SK-N-SH treated with all-trans-retinoic acid at 6 μM for 48 hours (cell line): ENCODE measurements around the gene SLC35F3.

Source experiments
- ATAC-seq: fragments of 200-7000 bp; cut with Tn5 transposase; 3 replicates; pipeline ENCODE4 v1.9.1; 2020; ENCODE audit warnings: mild to moderate bottlenecking, moderate library complexity
- BACH2 ChIP-seq: fragments of 250-450 bp; sonication (Bioruptor Pico); IDR thresholded peaks from 2 replicates; pipeline ENCODE4 v1.9.0; 2021; ENCODE audit warnings: mild to moderate bottlenecking, borderline replicate concordance
- CSDC2 ChIP-seq: fragments of 250-450 bp; sonication (Bioruptor Pico); IDR thresholded peaks from 2 replicates; pipeline ENCODE4 v1.5.0; 2020; ENCODE audit warnings: mild to moderate bottlenecking, moderate library complexity
- GLIS3 ChIP-seq: fragments of 250-450 bp; sonication (Bioruptor Pico); IDR thresholded peaks from 2 replicates; pipeline ENCODE4 v1.5.0; 2020; ENCODE audit warnings: mild to moderate bottlenecking, moderate library complexity
- ISL1 ChIP-seq: fragments of 250-450 bp; sonication (Bioruptor Pico); IDR thresholded peaks from 2 replicates; pipeline ENCODE4 v2.1.2; 2022; ENCODE audit warnings: mild to moderate bottlenecking, moderate library complexity
- OSR1 ChIP-seq: fragments of 250-450 bp; sonication (Bioruptor Pico); IDR thresholded peaks from 2 replicates; pipeline ENCODE4 v1.8.0; 2022; ENCODE audit warnings: moderate library complexity, mild to moderate bottlenecking, inconsistent platforms
- PATZ1 ChIP-seq: fragments of 250-450 bp; sonication (Bioruptor Pico); IDR thresholded peaks from 2 replicates; pipeline ENCODE4 v1.8.0; 2020; ENCODE audit warnings: mild to moderate bottlenecking, moderate library complexity, borderline replicate concordance
- POU6F1 ChIP-seq: fragments of 250-450 bp; sonication (Bioruptor Pico); IDR thresholded peaks from 2 replicates; pipeline ENCODE4 v1.8.0; 2021; ENCODE audit warnings: low read depth, mild to moderate bottlenecking, moderate library complexity, borderline replicate concordance
- RARB ChIP-seq: fragments of 250-450 bp; sonication (Bioruptor Pico); IDR thresholded peaks from 2 replicates; pipeline ENCODE4 v1.8.0; 2021; ENCODE audit warnings: mild to moderate bottlenecking, moderate library complexity
- SNAI2 ChIP-seq: fragments of 250-450 bp; sonication (Bioruptor Pico); IDR thresholded peaks from 2 replicates; pipeline ENCODE4 v1.5.0; 2020; ENCODE audit warnings: mild to moderate bottlenecking, moderate library complexity
- TCF4 ChIP-seq: fragments of 250-450 bp; sonication (Bioruptor Pico); IDR thresholded peaks from 2 replicates; pipeline ENCODE4 v1.8.0; 2021; ENCODE audit warnings: mild to moderate bottlenecking, moderate library complexity, borderline replicate concordance
- TOX ChIP-seq: fragments of 250-450 bp; sonication (Bioruptor Pico); IDR thresholded peaks from 2 replicates; pipeline ENCODE4 v1.8.0; 2021; ENCODE audit warnings: mild to moderate bottlenecking, moderate library complexity, borderline replicate concordance
- TSHZ2 ChIP-seq: fragments of 250-450 bp; sonication (Bioruptor Pico); IDR thresholded peaks from 2 replicates; pipeline ENCODE4 v1.5.0; 2020; ENCODE audit warnings: mild to moderate bottlenecking, moderate library complexity
- ZC3H10 ChIP-seq: fragments of 250-450 bp; sonication (Bioruptor Pico); IDR thresholded peaks from 2 replicates; pipeline ENCODE4 v1.5.1; 2021; ENCODE audit warnings: mild to moderate bottlenecking, moderate library complexity
- ZFP3 ChIP-seq: fragments of 250-450 bp; sonication (Bioruptor Pico); IDR thresholded peaks from 2 replicates; pipeline ENCODE4 v1.5.0; 2020; ENCODE audit warnings: mild to moderate bottlenecking, moderate library complexity
- ZNF565 ChIP-seq: fragments of 450-650 bp; formaldehyde crosslinking; conservative IDR thresholded peaks from 2 replicates; pipeline ENCODE4 v1.5.0; 2020; ENCODE audit warnings: low read depth, mild to moderate bottlenecking, moderate library complexity
- ZNF8 ChIP-seq: fragments of 450-650 bp; formaldehyde crosslinking; IDR thresholded peaks from 2 replicates; pipeline ENCODE4 v1.5.0; 2020; ENCODE audit warnings: mild to moderate bottlenecking, moderate library complexity
- TF ChIP-seq, protein P1 (sequence below): fragments of 250-450 bp; sonication (Bioruptor Pico); IDR thresholded peaks from 2 replicates; pipeline ENCODE4 v1.5.1; 2021; ENCODE audit warnings: mild to moderate bottlenecking, moderate library complexity
- TF ChIP-seq, protein P2 (sequence below): fragments of 250-450 bp; sonication (Bioruptor Pico); IDR thresholded peaks from 2 replicates; pipeline ENCODE4 v1.5.1; 2020; ENCODE audit warnings: low read depth, mild to moderate bottlenecking, moderate library complexity

The SLC35F3 gene

GRCh38 chr1:234362558-234362957, 458.1 kb downstream of the SLC35F3 start:
- no peak for ATAC-seq
- no peak for TF ChIP-seq RARB
- no peak for TF ChIP-seq TOX
- TF ChIP-seq TCF4 (CRISPR knock-in tag): no peak
- no peak for TF ChIP-seq ZC3H10 (CRISPR knock-in tag)
- no peak for TF ChIP-seq POU6F1 (CRISPR knock-in tag)

DNA sequence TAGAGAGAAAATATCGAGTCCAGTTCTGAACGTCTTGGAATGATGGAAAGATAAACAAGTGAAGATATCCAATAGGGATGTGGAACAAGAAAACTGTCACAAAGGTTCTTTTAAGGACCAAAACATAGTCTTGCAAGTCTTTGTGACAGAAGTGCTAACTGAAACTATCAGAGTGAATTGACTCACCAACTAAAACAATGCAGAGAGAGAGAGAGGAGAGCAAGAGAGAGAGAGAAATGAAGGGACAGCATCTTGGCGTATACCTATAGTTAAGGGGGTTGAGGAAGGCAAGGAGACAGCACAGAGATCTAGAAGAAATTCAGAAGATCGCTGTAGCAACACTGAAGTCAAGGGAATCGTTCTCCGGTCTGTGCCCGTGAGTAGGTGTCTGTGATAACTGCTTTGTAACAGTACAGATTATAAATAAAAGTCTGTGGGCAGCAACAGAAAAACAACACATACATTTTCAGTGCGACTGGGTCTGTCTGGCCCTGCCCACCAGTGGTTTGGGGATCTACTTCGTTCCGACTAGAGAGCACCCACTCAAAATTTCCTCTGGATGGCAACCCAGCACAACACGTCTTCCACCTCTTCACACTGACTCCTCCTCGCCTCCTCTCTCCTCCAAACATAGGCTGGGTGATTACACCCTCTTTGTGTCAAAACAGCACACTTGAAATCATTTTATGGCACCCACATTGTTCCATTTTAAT, 464.0 kb downstream of the SLC35F3 start:
- ATAC-seq: no peak

DNA sequence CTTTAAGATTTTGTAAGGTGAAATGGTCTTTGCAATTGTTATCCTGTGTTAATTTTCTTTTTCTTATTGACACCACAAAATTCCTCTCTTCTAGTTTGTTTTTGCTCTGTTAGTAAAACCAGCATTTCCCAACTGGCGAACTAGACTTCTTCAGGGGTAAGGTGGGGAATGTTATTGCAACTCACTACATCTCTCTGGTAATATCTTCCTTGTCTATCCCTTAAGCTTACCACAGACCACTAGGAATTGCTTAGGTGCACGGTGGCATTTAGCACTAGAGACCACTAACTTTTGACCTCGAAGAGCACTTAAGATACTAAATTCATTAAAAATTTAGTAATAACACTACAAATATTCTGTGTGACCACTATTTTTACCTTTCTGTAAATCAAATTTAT, 464.6 kb downstream of the SLC35F3 start:
- no peak for ATAC-seq
- TF ChIP-seq OSR1 (CRISPR knock-in tag) (no peak), ZC3H10 (CRISPR knock-in tag) (no peak), ZFP3 (CRISPR knock-in tag) (no peak), POU6F1 (CRISPR knock-in tag) (no peak), GLIS3 (CRISPR knock-in tag) (no peak), RARB (no peak), SNAI2 (CRISPR knock-in tag) (no peak), BACH2 (CRISPR knock-in tag) (no peak), CSDC2 (no peak)
- TF ChIP-seq, protein P1, sequence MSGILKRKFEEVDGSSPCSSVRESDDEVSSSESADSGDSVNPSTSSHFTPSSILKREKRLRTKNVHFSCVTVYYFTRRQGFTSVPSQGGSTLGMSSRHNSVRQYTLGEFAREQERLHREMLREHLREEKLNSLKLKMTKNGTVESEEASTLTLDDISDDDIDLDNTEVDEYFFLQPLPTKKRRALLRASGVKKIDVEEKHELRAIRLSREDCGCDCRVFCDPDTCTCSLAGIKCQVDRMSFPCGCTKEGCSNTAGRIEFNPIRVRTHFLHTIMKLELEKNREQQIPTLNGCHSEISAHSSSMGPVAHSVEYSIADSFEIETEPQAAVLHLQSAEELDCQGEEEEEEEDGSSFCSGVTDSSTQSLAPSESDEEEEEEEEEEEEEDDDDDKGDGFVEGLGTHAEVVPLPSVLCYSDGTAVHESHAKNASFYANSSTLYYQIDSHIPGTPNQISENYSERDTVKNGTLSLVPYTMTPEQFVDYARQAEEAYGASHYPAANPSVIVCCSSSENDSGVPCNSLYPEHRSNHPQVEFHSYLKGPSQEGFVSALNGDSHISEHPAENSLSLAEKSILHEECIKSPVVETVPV (CRISPR knock-in tag): no peak

More for the DNA sequence above, 464.0 kb downstream of the SLC35F3 start:
- TF ChIP-seq ZNF8 (CRISPR knock-in tag) (no peak), ZNF565 (CRISPR knock-in tag) (no peak), PATZ1 (CRISPR knock-in tag) (no peak), TSHZ2 (CRISPR knock-in tag) (no peak)
- TF ChIP-seq, protein P2, sequence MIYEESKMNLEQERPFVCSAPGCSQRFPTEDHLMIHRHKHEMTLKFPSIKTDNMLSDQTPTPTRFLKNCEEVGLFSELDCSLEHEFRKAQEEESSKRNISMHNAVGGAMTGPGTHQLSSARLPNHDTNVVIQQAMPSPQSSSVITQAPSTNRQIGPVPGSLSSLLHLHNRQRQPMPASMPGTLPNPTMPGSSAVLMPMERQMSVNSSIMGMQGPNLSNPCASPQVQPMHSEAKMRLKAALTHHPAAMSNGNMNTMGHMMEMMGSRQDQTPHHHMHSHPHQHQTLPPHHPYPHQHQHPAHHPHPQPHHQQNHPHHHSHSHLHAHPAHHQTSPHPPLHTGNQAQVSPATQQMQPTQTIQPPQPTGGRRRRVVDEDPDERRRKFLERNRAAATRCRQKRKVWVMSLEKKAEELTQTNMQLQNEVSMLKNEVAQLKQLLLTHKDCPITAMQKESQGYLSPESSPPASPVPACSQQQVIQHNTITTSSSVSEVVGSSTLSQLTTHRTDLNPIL: no peak

DNA sequence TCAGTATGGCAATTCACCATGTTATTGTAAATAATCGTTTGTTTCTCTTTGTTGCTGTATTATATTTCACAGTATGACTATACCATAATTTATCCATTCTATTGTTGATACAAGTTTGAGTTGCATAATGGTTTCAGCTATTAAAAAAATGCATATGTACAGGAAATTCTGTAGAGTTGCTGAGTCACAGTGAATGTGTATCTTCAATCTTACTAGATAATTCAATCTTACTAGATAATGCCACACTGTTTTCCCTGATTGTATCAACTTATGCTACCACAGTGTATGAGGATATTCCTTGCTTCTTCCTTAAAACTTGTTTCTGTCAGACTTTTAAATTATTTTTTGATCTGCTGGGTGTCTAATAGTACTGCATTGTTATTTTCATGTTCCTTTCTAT, 465.3 kb downstream of the SLC35F3 start:
- no peak for ATAC-seq
- TF ChIP-seq ISL1 (no peak), TCF4 (CRISPR knock-in tag) (no peak)
